Measurements from ENCODE around the gene PLAU.
A peak's percentile ranks its signal among the peaks of the same experiment; 100 is the strongest.
"Not testable (repeated sequence)": the region's sequence is repeated elsewhere in the genome, so short reads cannot be mapped to it uniquely, and the experiment has no call there.

Gene PLAU

GRCh38 chr10:73914036-73914435 lies 3.1 kb downstream of the PLAU start:
- Histone ChIP-seq H3K4me3 (ENCODE audit: low read depth, low read length) (no peak overlapping the region), H3K9ac (ENCODE audit: low read depth, low read length) (no peak overlapping the region), H3K36me3 (ENCODE audit: control insufficient read depth, insufficient read depth, low read length) (peaks cover 22% of the 10 kb centered on the region), H3K27me3 (ENCODE audit: control insufficient read depth, insufficient read depth, low read length) (peaks cover 30% of the 10 kb centered on the region), H3K9me3 (ENCODE audit: control insufficient read depth, insufficient read depth, low read length) (no peaks in the 10 kb centered on the region), H3K4me1 (ENCODE audit: control insufficient read depth, insufficient read depth, low read length) (peaks cover 25% of the 10 kb centered on the region), H3K27ac (ENCODE audit: low read depth, low read length) (no peak overlapping the region)

- Histone ChIP-seq H3K27ac (ENCODE audit: low read depth, low read length) (no peak overlapping the region), H3K9me3 (ENCODE audit: control insufficient read depth, insufficient read depth, low read length) (no peaks in the 10 kb centered on the region), H3K9ac (ENCODE audit: low read depth, low read length) (no peak overlapping the region), H3K27me3 (ENCODE audit: control insufficient read depth, insufficient read depth, low read length) (peaks cover 20% of the 10 kb centered on the region), H3K36me3 (ENCODE audit: control insufficient read depth, insufficient read depth, low read length) (peaks cover 22% of the 10 kb centered on the region), H3K4me1 (ENCODE audit: control insufficient read depth, insufficient read depth, low read length) (peaks cover 22% of the 10 kb centered on the region), H3K4me3 (ENCODE audit: low read depth, low read length) (no peak overlapping the region)
Observed at GRCh38 chr10:73915206-73915851, 4.4 kb downstream of the PLAU start.

- H3K4me3 ChIP-seq (ENCODE audit: low read depth, low read length): no peak overlapping the region
- H3K36me3 ChIP-seq (ENCODE audit: control insufficient read depth, insufficient read depth, low read length): peaks cover 22% of the 10 kb centered on the region
- H3K4me1 ChIP-seq (ENCODE audit: control insufficient read depth, insufficient read depth, low read length): peaks cover 17% of the 10 kb centered on the region
- H3K9me3 ChIP-seq (ENCODE audit: control insufficient read depth, insufficient read depth, low read length): no peaks in the 10 kb centered on the region
- H3K27me3 ChIP-seq (ENCODE audit: control insufficient read depth, insufficient read depth, low read length): peaks cover 10% of the 10 kb centered on the region
- H3K9ac ChIP-seq (ENCODE audit: low read depth, low read length): no peak overlapping the region
- no peak overlapping the region for H3K27ac ChIP-seq (ENCODE audit: low read depth, low read length)
Observed at GRCh38 chr10:73916761-73917470, 6.0 kb downstream of the PLAU start.

- no peak overlapping the region for H3K27ac ChIP-seq (ENCODE audit: low read depth, low read length)
- H3K27me3 ChIP-seq (ENCODE audit: control insufficient read depth, insufficient read depth, low read length): peaks cover 1% of the 10 kb centered on the region
- H3K36me3 ChIP-seq (ENCODE audit: control insufficient read depth, insufficient read depth, low read length): peaks cover 22% of the 10 kb centered on the region
- no peak overlapping the region for H3K9ac ChIP-seq (ENCODE audit: low read depth, low read length)
- no peaks in the 10 kb centered on the region for H3K9me3 ChIP-seq (ENCODE audit: control insufficient read depth, insufficient read depth, low read length)
- no peak overlapping the region for H3K4me3 ChIP-seq (ENCODE audit: low read depth, low read length)
- peaks cover 17% of the 10 kb centered on the region for H3K4me1 ChIP-seq (ENCODE audit: control insufficient read depth, insufficient read depth, low read length)
Observed at GRCh38 chr10:73917566-73918305, 6.8 kb downstream of the PLAU start.

GRCh38 chr10:73919481-73919880 lies 8.5 kb downstream of the PLAU start:
- H3K4me3 ChIP-seq (ENCODE audit: low read depth, low read length); H3K9ac ChIP-seq (ENCODE audit: low read depth, low read length); H3K27ac ChIP-seq (ENCODE audit: low read depth, low read length); H3K9me3 ChIP-seq (ENCODE audit: control insufficient read depth, insufficient read depth, low read length); H3K27me3 ChIP-seq (ENCODE audit: control insufficient read depth, insufficient read depth, low read length): not testable (repeated sequence)
- H3K4me1 ChIP-seq (ENCODE audit: control insufficient read depth, insufficient read depth, low read length): peaks cover 19% of the 10 kb centered on the region
- peaks cover 22% of the 10 kb centered on the region for H3K36me3 ChIP-seq (ENCODE audit: control insufficient read depth, insufficient read depth, low read length)

GRCh38 chr10:73920089-73920488 lies 9.2 kb downstream of the PLAU start:
- peaks cover 17% of the 10 kb centered on the region for H3K36me3 ChIP-seq (ENCODE audit: control insufficient read depth, insufficient read depth, low read length)
- no peaks in the 10 kb centered on the region for H3K9me3 ChIP-seq (ENCODE audit: control insufficient read depth, insufficient read depth, low read length)
- H3K4me1 ChIP-seq (ENCODE audit: control insufficient read depth, insufficient read depth, low read length): peaks cover 21% of the 10 kb centered on the region
- H3K4me3 ChIP-seq (ENCODE audit: low read depth, low read length): no peak overlapping the region
- peak overlapping the region; percentile 44 for H3K27ac ChIP-seq (ENCODE audit: low read depth, low read length)
- H3K27me3 ChIP-seq (ENCODE audit: control insufficient read depth, insufficient read depth, low read length): no peaks in the 10 kb centered on the region
- H3K9ac ChIP-seq (ENCODE audit: low read depth, low read length): no peak overlapping the region

GRCh38 chr10:73922007-73922863 lies 11.3 kb downstream of the PLAU start:
- Histone ChIP-seq H3K9ac (ENCODE audit: low read depth, low read length) (no peak overlapping the region), H3K4me3 (ENCODE audit: low read depth, low read length) (no peak overlapping the region), H3K27ac (ENCODE audit: low read depth, low read length) (no peak overlapping the region), H3K9me3 (ENCODE audit: control insufficient read depth, insufficient read depth, low read length) (no peaks in the 10 kb centered on the region), H3K36me3 (ENCODE audit: control insufficient read depth, insufficient read depth, low read length) (no peaks in the 10 kb centered on the region), H3K27me3 (ENCODE audit: control insufficient read depth, insufficient read depth, low read length) (no peaks in the 10 kb centered on the region), H3K4me1 (ENCODE audit: control insufficient read depth, insufficient read depth, low read length) (peaks cover 21% of the 10 kb centered on the region)

- Histone ChIP-seq H3K9me3 (ENCODE audit: control insufficient read depth, insufficient read depth, low read length) (no peaks in the 10 kb centered on the region), H3K4me1 (ENCODE audit: control insufficient read depth, insufficient read depth, low read length) (peaks cover 21% of the 10 kb centered on the region), H3K36me3 (ENCODE audit: control insufficient read depth, insufficient read depth, low read length) (no peaks in the 10 kb centered on the region), H3K9ac (ENCODE audit: low read depth, low read length) (no peak overlapping the region), H3K27ac (ENCODE audit: low read depth, low read length) (no peak overlapping the region), H3K27me3 (ENCODE audit: control insufficient read depth, insufficient read depth, low read length) (no peaks in the 10 kb centered on the region), H3K4me3 (ENCODE audit: low read depth, low read length) (no peak overlapping the region)
Observed at GRCh38 chr10:73922864-73923133, 11.9 kb downstream of the PLAU start.

- peak overlapping the region; percentile 44 for H3K27ac ChIP-seq (ENCODE audit: low read depth, low read length)
- H3K9ac ChIP-seq (ENCODE audit: low read depth, low read length): no peak overlapping the region
- peaks cover 21% of the 10 kb centered on the region for H3K4me1 ChIP-seq (ENCODE audit: control insufficient read depth, insufficient read depth, low read length)
- no peak overlapping the region for H3K4me3 ChIP-seq (ENCODE audit: low read depth, low read length)
- no peaks in the 10 kb centered on the region for H3K36me3 ChIP-seq (ENCODE audit: control insufficient read depth, insufficient read depth, low read length)
- no peaks in the 10 kb centered on the region for H3K9me3 ChIP-seq (ENCODE audit: control insufficient read depth, insufficient read depth, low read length)
- H3K27me3 ChIP-seq (ENCODE audit: control insufficient read depth, insufficient read depth, low read length): no peaks in the 10 kb centered on the region
Observed at GRCh38 chr10:73923935-73924598, 13.1 kb downstream of the PLAU start.

GRCh38 chr10:73924935-73925334 lies 14.0 kb downstream of the PLAU start:
- no peaks in the 10 kb centered on the region for H3K9me3 ChIP-seq (ENCODE audit: control insufficient read depth, insufficient read depth, low read length)
- H3K27me3 ChIP-seq (ENCODE audit: control insufficient read depth, insufficient read depth, low read length): no peaks in the 10 kb centered on the region
- no peak overlapping the region for H3K4me3 ChIP-seq (ENCODE audit: low read depth, low read length)
- no peak overlapping the region for H3K9ac ChIP-seq (ENCODE audit: low read depth, low read length)
- no peaks in the 10 kb centered on the region for H3K36me3 ChIP-seq (ENCODE audit: control insufficient read depth, insufficient read depth, low read length)
- H3K4me1 ChIP-seq (ENCODE audit: control insufficient read depth, insufficient read depth, low read length): peaks cover 17% of the 10 kb centered on the region
- no peak overlapping the region for H3K27ac ChIP-seq (ENCODE audit: low read depth, low read length)
